H1 (cell line): ENCODE data around the gene OR4E2. TPM values are rescaled to one million over a fixed set of nuclear protein-coding genes. Genes with fewer than 3 reads are reported as not detected.

Experiments
- CTCF ChIA-PET: fragments of 300-600 bp; sonication (Branson Sonifier 250); formaldehyde crosslinking; loops from one replicate; lab custom pipeline; 2021; ENCODE audit not compliant: partially characterized antibody; lab: Charles Lee
- POLR2A ChIA-PET: fragments of 300-600 bp; sonication (Branson Sonifier 250); formaldehyde crosslinking; loops from one replicate; lab custom pipeline; 2021; ENCODE audit warnings: inconsistent platforms; ENCODE audit not compliant: partially characterized antibody; lab: Charles Lee
- DNase-seq, 2 experiments: peaks; one replicate each; pipeline versions ENCODE4 v3.0.0 to v3.0.0-alpha.2; 2010 to 2022; ENCODE audit warnings: low spot score in 2 of 2, low read depth in 1 of 2, mixed read lengths in 1 of 2
- FAIRE-seq: peaks from 2 replicates; lab custom pipeline; 2011; peaks lifted over from hg19 to GRCh38; lab: Jason Lieb, UNC
- H2AFZ ChIP-seq: 2 replicates; pipeline ENCODE4 v1.8.1; 2012; ENCODE audit warnings: low read length, inconsistent platforms
- H2AK5ac ChIP-seq: 2 replicates; pipeline ENCODE4 v1.6.1; 2013; ENCODE audit warnings: low read depth, low read length
- H2BK120ac ChIP-seq: replicated peaks from 2 replicates; pipeline ENCODE3; 2013; ENCODE audit warnings: low read depth, low read length, inconsistent platforms
- H2BK12ac ChIP-seq: 2 replicates; pipeline ENCODE4 v1.6.1; 2013; ENCODE audit warnings: low read depth, low read length
- H2BK15ac ChIP-seq: 2 replicates; pipeline ENCODE4 v1.6.1; 2013; ENCODE audit warnings: low read length
- H2BK20ac ChIP-seq: 2 replicates; pipeline ENCODE4 v1.6.1; 2013; ENCODE audit warnings: low read length
- H2BK5ac ChIP-seq: 2 replicates; pipeline ENCODE4 v1.6.1; 2013; ENCODE audit warnings: low read depth, low read length
- H3K14ac ChIP-seq: 2 replicates; pipeline ENCODE4 v1.6.1; 2013; ENCODE audit warnings: inconsistent platforms; ENCODE audit not compliant: insufficient read length
- H3K18ac ChIP-seq: 2 replicates; pipeline ENCODE4 v1.6.1; 2013; ENCODE audit warnings: low read length; ENCODE audit errors: extremely low read depth
- H3K23ac ChIP-seq: 2 replicates; pipeline ENCODE4 v1.6.1; 2013; ENCODE audit warnings: inconsistent platforms; ENCODE audit not compliant: insufficient read length
- H3K23me2 ChIP-seq: 2 replicates; pipeline ENCODE4 v1.6.1; 2013; ENCODE audit warnings: low read depth, low read length
- H3K27ac ChIP-seq: 2 replicates; pipeline ENCODE4 v1.6.1; 2011; ENCODE audit warnings: low read depth, low read length, inconsistent platforms
- H3K27me3 ChIP-seq, 4 experiments: replicated peaks in 1 of 4; 1 replicate in 1 of 4; 2 replicates in 3 of 4; pipeline versions ENCODE4 v1.6.1 to v1.8.1; 2011 to 2013; ENCODE audit warnings: low read length in 3 of 4, mild to moderate bottlenecking in 3 of 4, inconsistent platforms in 2 of 4, mixed read lengths in 2 of 4, moderate library complexity in 1 of 4; ENCODE audit not compliant: control insufficient read depth in 3 of 4, insufficient read depth in 3 of 4; ENCODE audit errors: extremely low read depth in 1 of 4
- H3K36me3 ChIP-seq, 4 experiments: 2 replicates each; pipeline versions ENCODE4 v1.6.1 to v1.8.1; 2011 to 2013; ENCODE audit warnings: mild to moderate bottlenecking in 4 of 4, low read length in 3 of 4, moderate library complexity in 2 of 4, control low read depth in 1 of 4, inconsistent platforms in 1 of 4; ENCODE audit not compliant: insufficient read depth in 4 of 4, control insufficient read depth in 2 of 4
- H3K4ac ChIP-seq: replicated peaks from 2 replicates; pipeline ENCODE3; 2013; ENCODE audit warnings: low read length, low read depth, mixed read lengths, inconsistent platforms; ENCODE audit not compliant: insufficient read length
- H3K4me1 ChIP-seq, 4 experiments: replicated peaks in 1 of 4; 1 replicate in 1 of 4; 2 replicates in 3 of 4; pipeline versions ENCODE4 v1.6.1 to v1.8.1; 2011 to 2013; ENCODE audit warnings: low read length in 3 of 4, inconsistent platforms in 2 of 4, mixed read lengths in 1 of 4; ENCODE audit not compliant: insufficient read depth in 4 of 4, control insufficient read depth in 3 of 4
- H3K4me2 ChIP-seq, 2 experiments: 2 replicates each; pipeline versions ENCODE4 v1.6.1 to v1.8.1; 2011 to 2013; ENCODE audit warnings: low read depth in 2 of 2, low read length in 2 of 2, control low read depth in 1 of 2, inconsistent platforms in 1 of 2, mild to moderate bottlenecking in 1 of 2; ENCODE audit not compliant: insufficient read depth in 1 of 2
- H3K4me3 ChIP-seq, 4 experiments: fragments of 200-600, 300-600 bp in 1 of 4; sonication (generic), shearing (Covaris generic), sonication (Bioruptor Twin) in 1 of 4; 2 replicates each; pipeline versions ENCODE4 v1.5.1 to v1.8.1; 2011 to 2016; ENCODE audit warnings: low read length in 4 of 4, low read depth in 3 of 4, control low read depth in 2 of 4, inconsistent platforms in 2 of 4, mild to moderate bottlenecking in 2 of 4, mixed read lengths in 1 of 4, moderate library complexity in 1 of 4; ENCODE audit not compliant: insufficient read depth in 2 of 4; ENCODE audit errors: extremely low read depth in 1 of 4
- H3K56ac ChIP-seq: replicated peaks from 2 replicates; pipeline ENCODE3; 2013; ENCODE audit warnings: low read depth, mild to moderate bottlenecking, mixed read lengths, low read length, inconsistent platforms; ENCODE audit not compliant: insufficient read length
- H3K79me1 ChIP-seq: 2 replicates; pipeline ENCODE4 v1.6.1; 2013; ENCODE audit warnings: low read depth, low read length, control low read depth
- H3K79me2 ChIP-seq, 2 experiments: 2 replicates each; pipeline versions ENCODE4 v1.6.1 to v1.8.1; 2012 to 2013; ENCODE audit warnings: low read length in 2 of 2, mild to moderate bottlenecking in 2 of 2, inconsistent platforms in 1 of 2; ENCODE audit not compliant: insufficient read depth in 2 of 2, control insufficient read depth in 1 of 2
- H3K9ac ChIP-seq, 4 experiments: replicated peaks in 1 of 4; 1 replicate in 1 of 4; 2 replicates in 3 of 4; pipeline versions ENCODE4 v1.6.1 to v1.8.1; 2011 to 2013; ENCODE audit warnings: low read depth in 3 of 4, low read length in 3 of 4, control low read depth in 2 of 4, mild to moderate bottlenecking in 2 of 4, moderate library complexity in 2 of 4, inconsistent platforms in 1 of 4; ENCODE audit errors: extremely low read depth in 1 of 4
- H3K9me3 ChIP-seq, 2 experiments: 2 replicates each; pipeline versions ENCODE4 v1.6.1 to v1.8.1; 2012 to 2013; ENCODE audit warnings: mild to moderate bottlenecking in 2 of 2, moderate library complexity in 2 of 2, control low read depth in 1 of 2, inconsistent platforms in 1 of 2, low read depth in 1 of 2, low read length in 1 of 2, mixed read lengths in 1 of 2; ENCODE audit not compliant: insufficient read depth in 2 of 2
- H4K20me1 ChIP-seq, 2 experiments: replicated peaks in 1 of 2; 2 replicates each; pipeline versions ENCODE3 to v1.8.1; 2011 to 2013; ENCODE audit warnings: inconsistent platforms in 2 of 2, low read length in 2 of 2, mild to moderate bottlenecking in 1 of 2; ENCODE audit not compliant: insufficient read depth in 2 of 2, control insufficient read depth in 1 of 2
- H4K5ac ChIP-seq: 2 replicates; pipeline ENCODE4 v1.6.1; 2013; ENCODE audit warnings: low read length, low read depth, mixed read lengths, inconsistent platforms; ENCODE audit not compliant: insufficient read length
- H4K8ac ChIP-seq: 2 replicates; pipeline ENCODE4 v1.8.0; 2013; ENCODE audit warnings: mild to moderate bottlenecking, moderate library complexity, low read length, inconsistent platforms; ENCODE audit not compliant: insufficient read depth; ENCODE audit errors: extremely low read depth
- H4K91ac ChIP-seq: replicated peaks from 2 replicates; pipeline ENCODE3; 2013; ENCODE audit warnings: low read length, mixed read lengths, inconsistent platforms; ENCODE audit not compliant: insufficient read length
- CEBPB ChIP-seq: IDR thresholded peaks from 2 replicates; pipeline ENCODE4 v1.6.1; 2012; ENCODE audit warnings: low read depth, low read length
- EZH2 ChIP-seq: fragments of 200-600 bp; sonication (generic); IDR thresholded peaks from 2 replicates; pipeline ENCODE4 v1.7.1; 2012; ENCODE audit warnings: low read depth, mild to moderate bottlenecking, moderate library complexity, low read length, inconsistent platforms; ENCODE audit not compliant: severe bottlenecking
- KDM1A ChIP-seq: fragments of 200-600, 300-600 bp; sonication (generic); IDR thresholded peaks from 2 replicates; pipeline ENCODE4 v1.7.1; 2016; ENCODE audit warnings: mild to moderate bottlenecking, low read length, borderline replicate concordance
- KDM5A ChIP-seq: fragments of 200-600 bp; IDR thresholded peaks from 2 replicates; pipeline ENCODE4 v1.7.1; 2012; ENCODE audit warnings: mild to moderate bottlenecking, low read length, inconsistent platforms, mixed read lengths
- POLR2AphosphoS5 ChIP-seq: IDR thresholded peaks from 2 replicates; pipeline ENCODE4 v1.6.1; 2011; ENCODE audit warnings: low read depth, low read length
- RBBP5 ChIP-seq: IDR thresholded peaks from 2 replicates; pipeline ENCODE4 v1.7.1; 2012; ENCODE audit warnings: low read depth, mild to moderate bottlenecking, inconsistent platforms, low read length, moderate library complexity, borderline replicate concordance
- RNF2 ChIP-seq: fragments of 200-900, 300-1000 bp; sonication (generic); IDR thresholded peaks from 2 replicates; pipeline ENCODE4 v1.7.1; 2016; ENCODE audit warnings: borderline replicate concordance, low read depth, mild to moderate bottlenecking, antibody characterized with exemption, low read length; ENCODE audit not compliant: poor library complexity, severe bottlenecking; ENCODE audit errors: missing control alignments
- SIX5 ChIP-seq: IDR thresholded peaks from 2 replicates; pipeline ENCODE4 v1.6.1; 2011; ENCODE audit warnings: mild to moderate bottlenecking, low read depth, low read length
- SP1 ChIP-seq: IDR thresholded peaks from 2 replicates; pipeline ENCODE4 v1.6.1; 2011; ENCODE audit warnings: low read depth, low read length
- TCF12 ChIP-seq: IDR thresholded peaks from 2 replicates; pipeline ENCODE4 v1.6.1; 2011; ENCODE audit warnings: low read depth, mild to moderate bottlenecking, low read length
- WGBS, 2 experiments: shearing (Covaris generic) in 1 of 2; methylation state at CpG; one replicate each; pipeline versions ENCODE4 v1.1.6 to v1.1.7; 2013 to 2015; ENCODE audit warnings: low lambda C conversion rate in 2 of 2, mixed read lengths in 2 of 2, inconsistent platforms in 1 of 2, low coverage in 1 of 2, missing lambda C conversion rate in 1 of 2; ENCODE audit not compliant: insufficient replicate concordance in 2 of 2, insufficient coverage in 1 of 2, insufficient read length in 1 of 2; ENCODE audit errors: extremely low coverage in 1 of 2, missing lambda C conversion rate in 1 of 2; 5-methylcytosine and 5-hydroxymethylcytosine counted together
- long read RNA-seq, 2 experiments: library from RNA in 1 of 2; library from capped mRNA in 1 of 2; stranded (forward); transcript quantifications; one replicate each; pipeline ENCODE4 v2.0.0, GENCODE V29; 2021; ENCODE audit warnings: inconsistent platforms in 1 of 2
- polyA minus RNA-seq, 3 experiments: library from RNA; depleted of rRNA, polyadenylated mRNA; stranded (reverse); fragments of >200 nt; gene quantifications; 1 replicate in 2 of 3; 2 replicates in 1 of 3; pipeline ENCODE4 v1.2.3, GENCODE V29; 2011
- polyA plus RNA-seq, 7 experiments: library from polyadenylated mRNA; depleted of rRNA in 3 of 7; stranded (reverse) in 5 of 7; unstranded in 2 of 7; fragments of >200 nt in 5 of 7; fragments of 200-250 nt in 2 of 7; gene quantifications; 1 replicate in 5 of 7; 2 replicates in 1 of 7; 4 replicates in 1 of 7; pipeline versions ENCODE4 v1.2.1 to v1.2.3, GENCODE V29; 2011 to 2013; ENCODE audit warnings: missing spikeins in 2 of 7, mixed read lengths in 2 of 7
- total RNA-seq: library from RNA; stranded (reverse); fragmentation: NEBNext Ultra II Directional; extraction: Animal tissue kit (Norgen Biotek cat#: 25700); gene quantifications from 2 replicates; pipeline ENCODE4 v1.2.1, GENCODE V29; 2021

Gene OR4E2, protein sequence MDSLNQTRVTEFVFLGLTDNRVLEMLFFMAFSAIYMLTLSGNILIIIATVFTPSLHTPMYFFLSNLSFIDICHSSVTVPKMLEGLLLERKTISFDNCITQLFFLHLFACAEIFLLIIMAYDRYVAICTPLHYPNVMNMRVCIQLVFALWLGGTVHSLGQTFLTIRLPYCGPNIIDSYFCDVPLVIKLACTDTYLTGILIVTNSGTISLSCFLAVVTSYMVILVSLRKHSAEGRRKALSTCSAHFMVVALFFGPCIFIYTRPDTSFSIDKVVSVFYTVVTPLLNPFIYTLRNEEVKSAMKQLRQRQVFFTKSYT
- total RNA-seq (not detected in 2 replicates), polyA plus RNA-seq (2011; rRNA removed) (not detected in 2 replicates), polyA minus RNA-seq (2011; rRNA and poly(A)+ RNA removed) (not detected in 2 replicates)
- not detected for polyA plus RNA-seq (2011; cell fraction: cytosol; rRNA removed)
- polyA plus RNA-seq (2011; cell fraction: nucleus; rRNA removed): 0.13 TPM
- polyA plus RNA-seq (2012, experiment 1 of 2): not detected in 4 replicates
- polyA plus RNA-seq (2012, experiment 2 of 2): not detected
- polyA plus RNA-seq (2013, experiment 1 of 2): not detected
- not detected for polyA plus RNA-seq (2013, experiment 2 of 2)
- not detected for polyA minus RNA-seq (2011; cell fraction: cytosol; rRNA and poly(A)+ RNA removed)
- not detected for polyA minus RNA-seq (2011; cell fraction: nucleus; rRNA and poly(A)+ RNA removed)
- long read RNA-seq, experiment 1: 0 reads
- long read RNA-seq, experiment 2: 0 reads

- H4K5ac ChIP-seq: no peak within 1 kb of the TSS
- WGBS, 2 experiments: 93% methylated on average over 2 of the region's 2 CpGs; no CpG with 5 or more reads in 1 of the 2 experiments
- no peak for TF ChIP-seq CEBPB
- no peak for TF ChIP-seq POLR2AphosphoS5
- TF ChIP-seq KDM1A: no peak
- TF ChIP-seq RNF2: no peak
- no peak for TF ChIP-seq KDM5A
- no peak for TF ChIP-seq EZH2
- no peak for TF ChIP-seq TCF12
- TF ChIP-seq SIX5: no peak
- no peak for TF ChIP-seq RBBP5
- no peak for TF ChIP-seq SP1
Measured at GRCh38 chr14:21653331-21653885, at the start of gene OR4E2. TSS of gene OR4E2 (plus strand) at chr14:21653835. CDS start at chr14:21665083, 11,248 bp downstream.

More at GRCh38 chr14:21653331-21653885, at the start of gene OR4E2:
- H3K27ac ChIP-seq: no peak within 1 kb of the TSS
- no peaks in the 10 kb centered on the region for H3K79me2 ChIP-seq
- H2AFZ ChIP-seq: no peak within 1 kb of the TSS
- no peak within 1 kb of the TSS for H3K14ac ChIP-seq
- no peaks in the 10 kb centered on the region for H4K20me1 ChIP-seq
- no peak within 1 kb of the TSS for H2AK5ac ChIP-seq
- no peak within 1 kb of the TSS for H3K9ac ChIP-seq
- H2BK12ac ChIP-seq: no peak within 1 kb of the TSS
- no peak within 1 kb of the TSS for H3K23ac ChIP-seq
- H2BK5ac ChIP-seq: no peak within 1 kb of the TSS
- no peak within 1 kb of the TSS for H3K18ac ChIP-seq
- no peak within 1 kb of the TSS for H3K4me2 ChIP-seq
- no peak within 1 kb of the TSS for H4K91ac ChIP-seq
- no peak for FAIRE-seq
- H3K36me3 ChIP-seq: no peaks in the 10 kb centered on the region
- no peak within 1 kb of the TSS for H2BK120ac ChIP-seq
- H3K4me3 ChIP-seq: no peak within 1 kb of the TSS
- no peak within 1 kb of the TSS for H4K8ac ChIP-seq
- H3K56ac ChIP-seq: no peak within 1 kb of the TSS
- H3K9me3 ChIP-seq: no peaks in the 10 kb centered on the region
- H3K79me1 ChIP-seq: no peaks in the 10 kb centered on the region
- H3K27me3 ChIP-seq: no peaks in the 10 kb centered on the region
- ChIA-PET CTCF (interaction anchor here (1.2 to 2.5 kb wide), 2 partner anchors 10 to 58 kb away, joined by 3 to 10 read pairs; no protein-coding TSS in a partner anchor), POLR2A (interaction anchor here (0.7 kb wide), 1 partner anchor 1467 kb away, joined by 3 read pairs; no protein-coding TSS in a partner anchor)
- H3K4me1 ChIP-seq: peaks cover 0 to 5% (median 3%) of the 10 kb centered on the region in 4 experiments; a peak in 6 of 7 replicates
- DNase-seq: no peak
- H3K23me2 ChIP-seq: no peaks in the 10 kb centered on the region
- H2BK20ac ChIP-seq: no peak within 1 kb of the TSS
- no peak within 1 kb of the TSS for H2BK15ac ChIP-seq
- H3K4ac ChIP-seq: no peak within 1 kb of the TSS
